ENCODE measurements around the gene KDR. TPM values are rescaled to one million over a fixed set of nuclear protein-coding genes. Genes with fewer than 3 reads are reported as not detected.

Gene KDR
- total RNA-seq, 2 experiments from 2014 or later, result not detected

GRCh38 chr4:55050418-55050950 is 74.9 kb downstream of the KDR start:
- Mint-ChIP-seq H3K36me3 (ENCODE audit: low read depth) (no peaks in the 10 kb centered on the region), H3K27ac (no peak overlapping the region), H3K27me3 (no peaks in the 10 kb centered on the region), H3K9me3 (peaks cover 7% of the 10 kb centered on the region), H3K4me1 (ENCODE audit: low read depth) (no peaks in the 10 kb centered on the region), H3K4me3 (no peak overlapping the region)
- ChIA-PET CTCF (no interaction called here), POLR2A (no interaction called here)
- no peak for TF ChIP-seq CTCF (IDR thresholded peaks at IDR 0.05)
- ATAC-seq (no peak), DNase-seq (no peak)
- intact Hi-C loops (cut with micrococcal nuclease), result no loop called here

- no peak for ATAC-seq
- POLR2A ChIA-PET, result no interaction called here
- CTCF ChIA-PET, result no interaction called here
These were observed 87.1 kb downstream of the KDR start for GRCh38 chr4:55038176-55038890.

GRCh38 chr4:55037728-55038127 is 87.7 kb downstream of the KDR start:
- TF ChIP-seq CTCF (IDR thresholded peaks at IDR 0.05), result no peak
- Mint-ChIP-seq H3K4me3 (no peak overlapping the region), H3K4me1 (ENCODE audit: low read depth) (no peaks in the 10 kb centered on the region), H3K9me3 (peaks cover 2% of the 10 kb centered on the region), H3K36me3 (ENCODE audit: low read depth) (no peaks in the 10 kb centered on the region), H3K27ac (no peak overlapping the region), H3K27me3 (peaks cover 9% of the 10 kb centered on the region)
- DNase-seq (no peak), ATAC-seq (no peak)
- CTCF ChIA-PET, result no interaction called here
- POLR2A ChIA-PET, result no interaction called here
- intact Hi-C loops (cut with micrococcal nuclease), result no loop called here

More at GRCh38 chr4:55038176-55038890, 87.1 kb downstream of the KDR start:
- peaks cover 2% of the 10 kb centered on the region for H3K9me3 Mint-ChIP-seq
- no peak for DNase-seq
- no peaks in the 10 kb centered on the region for H3K36me3 Mint-ChIP-seq (ENCODE audit: low read depth)
- H3K27ac Mint-ChIP-seq, result no peak overlapping the region
- no peak overlapping the region for H3K4me3 Mint-ChIP-seq
- intact Hi-C loops (cut with micrococcal nuclease), result no loop called here
- TF ChIP-seq CTCF (IDR thresholded peaks at IDR 0.05), result no peak
- H3K4me1 Mint-ChIP-seq (ENCODE audit: low read depth), result no peaks in the 10 kb centered on the region
- peaks cover 9% of the 10 kb centered on the region for H3K27me3 Mint-ChIP-seq

GRCh38 chr4:55036405-55036804 is 89.0 kb downstream of the KDR start:
- Mint-ChIP-seq H3K27ac (no peak overlapping the region), H3K4me1 (ENCODE audit: low read depth) (no peaks in the 10 kb centered on the region), H3K4me3 (no peak overlapping the region), H3K36me3 (ENCODE audit: low read depth) (no peaks in the 10 kb centered on the region), H3K9me3 (peaks cover 2% of the 10 kb centered on the region), H3K27me3 (peaks cover 11% of the 10 kb centered on the region)
- intact Hi-C loops (cut with micrococcal nuclease), result no loop called here
- POLR2A ChIA-PET, result no interaction called here
- CTCF ChIA-PET, result no interaction called here
- DNase-seq (no peak), ATAC-seq (no peak)
- TF ChIP-seq CTCF (IDR thresholded peaks at IDR 0.05), result no peak

GRCh38 chr4:55035892-55036291 is 89.5 kb downstream of the KDR start:
- intact Hi-C loops (cut with micrococcal nuclease), result no loop called here
- no peak for ATAC-seq
- no peak overlapping the region for H3K4me3 Mint-ChIP-seq
- no peaks in the 10 kb centered on the region for H3K9me3 Mint-ChIP-seq
- TF ChIP-seq CTCF (IDR thresholded peaks at IDR 0.05), result no peak
- ChIA-PET CTCF (no interaction called here), POLR2A (no interaction called here)
- DNase-seq, result no peak
- peaks cover 11% of the 10 kb centered on the region for H3K27me3 Mint-ChIP-seq
- no peaks in the 10 kb centered on the region for H3K4me1 Mint-ChIP-seq (ENCODE audit: low read depth)
- no peaks in the 10 kb centered on the region for H3K36me3 Mint-ChIP-seq (ENCODE audit: low read depth)
- H3K27ac Mint-ChIP-seq, result no peak overlapping the region
